A549 (cell line): ENCODE measurements around the gene REP15.

ENCODE experiments used
- CHD2 ChIP-seq: fragments of 150-350 bp; IDR thresholded peaks from 2 replicates; pipeline ENCODE4 v1.6.1; 2014; ENCODE audit warnings: low read length; ENCODE audit not compliant: partially characterized antibody
- CTCF ChIP-seq: fragments of >200 bp; sonication (Bioruptor Twin); formaldehyde crosslinking; IDR thresholded peaks from 3 replicates; pipeline ENCODE4 v1.5.1; 2016
- EP300 ChIP-seq, 2 experiments: fragments of >200 bp; sonication (Bioruptor Twin); formaldehyde crosslinking; IDR thresholded peaks; 2 replicates in 1 of 2; 3 replicates in 1 of 2; pipeline ENCODE4 v1.6.1; 2016 to 2017
- ESRRA ChIP-seq: fragments of 150-350 bp; IDR thresholded peaks from 2 replicates; pipeline ENCODE4 v1.6.1; 2014; ENCODE audit warnings: mild to moderate bottlenecking, low read length, borderline replicate concordance
- FOSL2 ChIP-seq, 2 experiments: fragments of 450-650 bp in 1 of 2; fragments of >200 bp in 1 of 2; sonication (Bioruptor Twin) in 1 of 2; formaldehyde crosslinking; IDR thresholded peaks; 2 replicates each; pipeline versions ENCODE4 v1.5.0 to v1.6.1; 2016 to 2020; ENCODE audit warnings: mild to moderate bottlenecking in 1 of 2, moderate library complexity in 1 of 2
- MYC ChIP-seq: IDR thresholded peaks from 2 replicates; pipeline ENCODE4 v1.6.1; 2012; ENCODE audit warnings: mild to moderate bottlenecking, inconsistent platforms, low read length, improper control_type of control experiment, borderline replicate concordance
- NR3C1 ChIP-seq: fragments of >200 bp; sonication (Bioruptor Twin); formaldehyde crosslinking; IDR thresholded peaks from 3 replicates; pipeline ENCODE4 v1.6.1; 2017
- POLR2A ChIP-seq: IDR thresholded peaks from 2 replicates; pipeline ENCODE4 v1.6.1; 2012; ENCODE audit warnings: mild to moderate bottlenecking, low read length
- POLR2AphosphoS2 ChIP-seq: conservative IDR thresholded peaks from 2 replicates; pipeline ENCODE4 v1.6.1; 2012; ENCODE audit warnings: low read length, improper control_type of control experiment, inconsistent platforms
- RAD21 ChIP-seq, 2 experiments: fragments of >200 bp in 1 of 2; sonication (Bioruptor Twin) in 1 of 2; formaldehyde crosslinking in 1 of 2; IDR thresholded peaks in 1 of 2; conservative IDR thresholded peaks in 1 of 2; 2 replicates in 1 of 2; 3 replicates in 1 of 2; pipeline ENCODE4 v1.6.1; 2012 to 2018; ENCODE audit warnings: inconsistent platforms in 1 of 2

- no peak for TF ChIP-seq CTCF
- no peak for TF ChIP-seq POLR2AphosphoS2
- TF ChIP-seq RAD21 (conservative IDR thresholded peaks at IDR 0.05 in 1 of 2, IDR thresholded peaks at IDR 0.05 in 1 of 2): no peak
- no peak for TF ChIP-seq ESRRA
- no peak for TF ChIP-seq MYC
- no peak for TF ChIP-seq NR3C1
- TF ChIP-seq POLR2A: no peak
- TF ChIP-seq CHD2: no peak
- no peak for TF ChIP-seq FOSL2 (IDR thresholded peaks at IDR 0.05)
- no peak for TF ChIP-seq FOSL2 (CRISPR knock-in tag; IDR thresholded peaks at IDR 0.05)
- TF ChIP-seq EP300 (IDR thresholded peaks at IDR 0.05): no peak
Measured at GRCh38 chr12:27711967-27712366, 15.7 kb downstream of the REP15 start.
